HEK293T (cell line): ENCODE results near the gene RANBP3.
"Not testable (repeated sequence)": the region's sequence is repeated elsewhere in the genome, so short reads cannot be mapped to it uniquely, and the experiment has no call there.

ENCODE experiments used
- CTCF ChIA-PET: fragments of 350-600 bp; formaldehyde crosslinking; extraction: SDS; loops from one replicate; lab custom pipeline; 2021; ENCODE audit warnings: antibody characterized with exemption, inconsistent platforms; lab: Yijun Ruan, JAX
- POLR2A ChIA-PET: fragments of 350-600 bp; formaldehyde crosslinking; extraction: SDS; loops from one replicate; lab custom pipeline; 2020; ENCODE audit warnings: antibody characterized with exemption, inconsistent platforms; lab: Yijun Ruan, JAX
- DNase-seq: peaks from one replicate; pipeline ENCODE4 v3.0.0; 2012; ENCODE audit warnings: mixed read lengths; ENCODE audit errors: extremely low spot score
- ARNT ChIP-seq: fragments of 450-650 bp; IDR thresholded peaks from 2 replicates; pipeline ENCODE4 v1.6.1; 2017; ENCODE audit warnings: mild to moderate bottlenecking
- BHLHE40 ChIP-seq: fragments of 450-650 bp; IDR thresholded peaks from 2 replicates; pipeline ENCODE4 v1.6.1; 2016; ENCODE audit warnings: mild to moderate bottlenecking, moderate library complexity, borderline replicate concordance
- CTBP1 ChIP-seq: fragments of 450-650 bp; IDR thresholded peaks from 2 replicates; pipeline ENCODE4 v1.6.1; 2016; ENCODE audit warnings: borderline replicate concordance
- ELF4 ChIP-seq: fragments of 450-650 bp; IDR thresholded peaks from 2 replicates; pipeline ENCODE4 v1.6.1; 2017; ENCODE audit warnings: antibody characterized with exemption
- FOXA1 ChIP-seq: fragments of 450-650 bp; IDR thresholded peaks from 2 replicates; pipeline ENCODE4 v1.6.1; 2016; ENCODE audit warnings: mild to moderate bottlenecking
- FOXK2 ChIP-seq: fragments of 450-650 bp; IDR thresholded peaks from 2 replicates; pipeline ENCODE4 v1.6.1; 2016; ENCODE audit warnings: mild to moderate bottlenecking
- FOXM1 ChIP-seq: fragments of 450-650 bp; IDR thresholded peaks from 2 replicates; pipeline ENCODE4 v1.6.1; 2017; ENCODE audit warnings: mild to moderate bottlenecking, borderline replicate concordance
- HDGF ChIP-seq: fragments of 450-650 bp; IDR thresholded peaks from 2 replicates; pipeline ENCODE4 v1.6.1; 2017; ENCODE audit warnings: antibody characterized with exemption, borderline replicate concordance
- L3MBTL2 ChIP-seq: fragments of 450-650 bp; conservative IDR thresholded peaks from 2 replicates; pipeline ENCODE4 v1.6.1; 2016; ENCODE audit warnings: mild to moderate bottlenecking
- LEF1 ChIP-seq: fragments of 450-650 bp; IDR thresholded peaks from 2 replicates; pipeline ENCODE4 v1.6.1; 2017; ENCODE audit warnings: mild to moderate bottlenecking, borderline replicate concordance
- NFRKB ChIP-seq: fragments of 450-650 bp; IDR thresholded peaks from 2 replicates; pipeline ENCODE4 v1.6.1; 2016; ENCODE audit warnings: mild to moderate bottlenecking, moderate library complexity
- SP1 ChIP-seq: fragments of 450-650 bp; IDR thresholded peaks from 2 replicates; pipeline ENCODE4 v1.6.1; 2017
- SUZ12 ChIP-seq: fragments of 450-650 bp; IDR thresholded peaks from 2 replicates; pipeline ENCODE4 v1.6.1; 2016; ENCODE audit warnings: mild to moderate bottlenecking
- TARDBP ChIP-seq: fragments of 450-650 bp; IDR thresholded peaks from 2 replicates; pipeline ENCODE4 v1.6.1; 2016
- ZNF384 ChIP-seq: fragments of 450-650 bp; IDR thresholded peaks from 2 replicates; pipeline ENCODE4 v1.6.1; 2016
- TF ChIP-seq, protein P1 (sequence below): fragments of 450-650 bp; IDR thresholded peaks from 2 replicates; pipeline ENCODE4 v1.6.1; 2016

RANBP3 gene

DNA sequence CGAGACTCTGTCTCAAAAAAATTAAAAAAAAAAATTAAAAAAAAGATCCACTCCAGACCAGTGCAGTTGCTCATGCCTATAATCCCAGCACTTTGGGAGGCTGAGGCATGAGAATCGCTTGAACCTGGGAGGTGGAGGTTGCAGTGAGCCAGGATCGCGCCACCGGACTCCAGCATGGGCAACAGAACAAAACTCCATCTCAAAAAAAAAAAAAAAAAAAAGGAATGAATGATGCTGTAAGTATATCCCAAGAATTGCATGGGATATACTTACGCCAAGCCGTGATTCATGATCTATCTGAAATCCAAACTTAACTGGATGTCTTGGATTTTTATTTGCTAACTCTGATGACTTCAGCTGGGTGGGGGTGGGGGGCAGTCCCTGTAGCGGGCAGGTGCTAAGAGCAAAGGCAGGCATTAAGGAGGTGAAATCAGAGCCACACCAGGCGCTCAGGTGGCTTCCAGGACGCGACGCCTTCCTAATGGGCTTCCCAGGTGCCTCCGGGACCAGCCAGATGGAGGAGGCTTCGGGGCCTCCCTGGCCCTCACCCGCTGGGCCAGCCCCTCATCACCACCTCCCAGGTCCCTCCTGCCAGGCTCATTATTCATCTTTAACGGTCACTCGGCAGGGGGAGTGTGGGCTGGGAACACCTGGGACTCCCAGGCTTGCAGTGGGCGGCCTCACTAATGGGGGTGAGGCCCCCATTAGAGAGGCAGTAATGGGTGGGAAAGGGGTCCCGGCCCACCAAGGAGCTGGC is 96.2 kb downstream of the RANBP3 start:
- TF ChIP-seq TARDBP (no peak), ZNF384 (peak; percentile 69)
- ChIA-PET POLR2A (interaction anchor here (1.0 kb wide), 1 partner anchor 53 kb away, joined by 3 read pairs; no protein-coding TSS in a partner anchor), CTCF (no interaction called here)

DNA sequence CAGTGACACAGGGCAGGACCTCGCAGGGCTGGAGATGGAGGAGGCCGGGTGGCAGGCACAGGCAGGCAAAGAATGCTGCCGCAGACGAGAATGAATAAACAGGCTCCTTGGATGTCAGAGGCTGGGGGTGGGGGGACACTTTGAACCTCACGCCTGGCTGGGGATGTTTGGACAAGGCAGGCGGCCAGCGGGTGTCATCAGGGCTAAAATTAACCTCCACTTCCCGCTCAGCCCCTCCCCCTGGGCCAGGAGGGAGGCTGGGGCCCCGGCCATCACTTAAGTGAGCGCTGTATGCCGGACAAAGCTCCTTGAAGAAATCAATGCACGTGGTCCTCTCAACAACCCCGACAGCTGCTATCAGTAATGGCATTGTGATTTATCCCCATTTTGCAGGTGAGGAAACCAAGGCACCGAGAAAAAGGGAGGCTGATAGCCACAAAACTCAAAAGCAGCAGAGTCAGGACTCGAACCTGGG is 97.3 kb downstream of the RANBP3 start:
- CTCF ChIA-PET, result no interaction called here
- POLR2A ChIA-PET, result interaction anchor here (0.6 kb wide), 1 partner anchor 52 kb away, joined by 3 read pairs; no protein-coding TSS in a partner anchor
- TF ChIP-seq BHLHE40, result no peak
- TF ChIP-seq, protein P1, sequence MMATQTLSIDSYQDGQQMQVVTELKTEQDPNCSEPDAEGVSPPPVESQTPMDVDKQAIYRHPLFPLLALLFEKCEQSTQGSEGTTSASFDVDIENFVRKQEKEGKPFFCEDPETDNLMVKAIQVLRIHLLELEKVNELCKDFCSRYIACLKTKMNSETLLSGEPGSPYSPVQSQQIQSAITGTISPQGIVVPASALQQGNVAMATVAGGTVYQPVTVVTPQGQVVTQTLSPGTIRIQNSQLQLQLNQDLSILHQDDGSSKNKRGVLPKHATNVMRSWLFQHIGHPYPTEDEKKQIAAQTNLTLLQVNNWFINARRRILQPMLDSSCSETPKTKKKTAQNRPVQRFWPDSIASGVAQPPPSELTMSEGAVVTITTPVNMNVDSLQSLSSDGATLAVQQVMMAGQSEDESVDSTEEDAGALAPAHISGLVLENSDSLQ, result no peak
- no peak for TF ChIP-seq FOXK2
- no peak for TF ChIP-seq HDGF
- no peak for TF ChIP-seq NFRKB
- TF ChIP-seq CTBP1, result no peak
- no peak for TF ChIP-seq ELF4
- TF ChIP-seq SUZ12, result no peak
- no peak for TF ChIP-seq SP1
- no peak for TF ChIP-seq ARNT
- TF ChIP-seq ZNF384, result no peak
- no peak for TF ChIP-seq L3MBTL2
- no peak for TF ChIP-seq LEF1
- TF ChIP-seq TARDBP, result no peak
- DNase-seq, result no peak

More for the DNA sequence above, 96.2 kb downstream of the RANBP3 start:
- DNase-seq, result no peak

DNA sequence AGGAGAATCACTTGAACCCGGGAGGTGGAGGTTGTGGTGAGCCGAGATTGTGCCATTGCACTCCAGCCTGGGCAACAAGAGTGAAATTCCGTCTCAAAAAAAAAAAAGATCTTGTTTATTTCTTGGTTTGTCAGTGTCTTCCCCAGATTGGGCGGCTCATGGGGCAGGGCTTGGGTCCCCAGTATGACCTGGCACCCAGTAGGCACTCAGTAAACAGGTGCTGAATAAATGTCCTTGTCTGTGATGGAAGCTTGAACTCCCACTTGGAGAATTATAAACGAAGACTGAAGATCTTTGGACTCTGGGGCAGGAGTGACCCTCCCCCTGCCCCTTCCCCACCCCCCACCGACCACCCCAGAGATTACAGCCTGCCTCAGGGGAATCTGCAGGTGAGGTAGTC is 97.7 kb downstream of the RANBP3 start:
- POLR2A ChIA-PET, result interaction anchor here (0.6 kb wide), 1 partner anchor 52 kb away, joined by 3 read pairs; no protein-coding TSS in a partner anchor
- TF ChIP-seq L3MBTL2, result no peak
- no peak for TF ChIP-seq ELF4
- TF ChIP-seq NFRKB, result no peak
- TF ChIP-seq CTBP1, result no peak
- TF ChIP-seq BHLHE40, result no peak
- no peak for TF ChIP-seq FOXK2
- TF ChIP-seq FOXA1, result no peak
- no peak for TF ChIP-seq ARNT
- TF ChIP-seq HDGF, result no peak

DNA sequence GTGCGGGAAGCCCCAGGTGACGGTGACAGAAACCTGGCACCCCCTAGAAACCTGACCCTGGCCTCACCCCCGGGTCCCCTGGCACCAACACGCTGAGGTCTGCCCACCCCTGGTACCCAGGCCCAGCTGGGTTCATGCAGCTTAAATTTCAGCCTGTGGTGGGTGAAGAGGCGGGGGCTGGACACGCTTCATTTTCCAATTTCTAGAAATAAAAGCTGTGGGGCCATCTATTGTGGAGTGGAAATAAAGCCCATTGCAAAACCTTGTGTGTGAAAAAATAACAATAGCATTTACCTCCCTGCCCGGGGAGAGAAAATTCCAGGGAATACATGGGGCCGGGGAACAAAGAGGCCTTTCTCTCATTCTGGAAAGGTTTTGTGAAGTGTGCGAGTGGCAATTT is 100.1 kb downstream of the RANBP3 start:
- POLR2A ChIA-PET, result no interaction called here
- CTCF ChIA-PET, result interaction anchor here (1.0 kb wide), 1 partner anchor 73 kb away, joined by 3 read pairs; the partner anchor contains the start of gene NRTN
- TF ChIP-seq SP1, result no peak
- TF ChIP-seq ELF4, result no peak
- TF ChIP-seq HDGF, result no peak
- TF ChIP-seq BHLHE40, result no peak
- TF ChIP-seq LEF1, result no peak
- TF ChIP-seq, protein P1, result no peak
- TF ChIP-seq FOXK2, result no peak
- TF ChIP-seq FOXM1, result no peak
- TF ChIP-seq FOXA1, result no peak
- TF ChIP-seq TARDBP, result no peak
- TF ChIP-seq SUZ12, result no peak
- no peak for TF ChIP-seq L3MBTL2
- no peak for TF ChIP-seq NFRKB
- TF ChIP-seq ZNF384, result no peak
- TF ChIP-seq ARNT, result no peak
- no peak for DNase-seq

More for the DNA sequence above, 97.7 kb downstream of the RANBP3 start:
- CTCF ChIA-PET, result no interaction called here
- DNase-seq, result no peak

DNA sequence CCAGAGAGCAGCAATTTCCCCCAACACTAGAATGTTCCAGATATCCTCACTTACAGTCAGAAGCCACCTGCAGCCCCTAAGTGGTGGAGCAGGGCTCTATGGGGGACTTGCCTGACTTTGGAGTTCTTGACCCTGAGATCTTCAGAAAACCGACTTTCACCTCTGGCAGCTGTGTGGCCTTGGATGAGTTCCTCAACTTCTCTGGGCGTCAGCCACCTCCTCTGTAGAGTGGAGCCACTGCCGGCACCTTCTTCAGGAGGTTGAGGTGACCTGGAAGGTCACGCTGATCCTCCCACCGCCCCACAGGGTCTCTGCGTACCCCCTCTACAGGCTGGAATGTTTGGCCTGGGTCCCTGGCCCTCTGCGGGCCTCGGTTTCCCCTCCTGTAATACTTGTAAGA is 100.5 kb downstream of the RANBP3 start:
- DNase-seq, result no peak
- TF ChIP-seq ELF4, result no peak
- TF ChIP-seq FOXM1, result no peak
- TF ChIP-seq ZNF384, result no peak
- TF ChIP-seq NFRKB, result no peak
- TF ChIP-seq FOXK2, result no peak
- TF ChIP-seq SP1, result no peak
- TF ChIP-seq BHLHE40, result no peak
- no peak for TF ChIP-seq TARDBP
- ChIA-PET POLR2A (no interaction called here), CTCF (no interaction called here)

DNA sequence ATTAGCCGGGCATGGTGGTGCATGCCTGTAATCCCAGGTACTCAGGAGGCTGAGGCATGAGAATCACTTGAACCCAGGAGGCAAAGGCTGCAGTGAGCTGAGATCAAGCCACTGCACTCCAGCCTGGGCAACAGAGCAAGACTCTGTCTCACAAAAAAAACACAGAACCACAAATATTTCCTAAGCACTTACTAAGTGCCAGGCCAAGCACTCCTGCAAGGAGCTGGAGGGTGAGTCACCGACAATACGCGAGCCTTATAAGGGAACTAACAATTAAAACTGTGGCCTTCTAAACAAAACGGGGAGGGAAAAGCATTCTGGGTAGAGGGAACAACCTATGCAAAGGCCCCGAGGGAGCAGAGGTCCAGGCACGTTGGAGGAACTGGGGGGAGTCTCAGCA is 103.4 kb downstream of the RANBP3 start:
- DNase-seq, POLR2A ChIA-PET: not testable (repeated sequence)
- CTCF ChIA-PET, result interaction anchor here (0.6 kb wide), 1 partner anchor 70 kb away, joined by 4 read pairs; no protein-coding TSS in a partner anchor
